ENCODE data around the gene GPR162.
A peak's percentile ranks its signal among the peaks of the same experiment; 100 is the strongest.

Gene GPR162

DNA sequence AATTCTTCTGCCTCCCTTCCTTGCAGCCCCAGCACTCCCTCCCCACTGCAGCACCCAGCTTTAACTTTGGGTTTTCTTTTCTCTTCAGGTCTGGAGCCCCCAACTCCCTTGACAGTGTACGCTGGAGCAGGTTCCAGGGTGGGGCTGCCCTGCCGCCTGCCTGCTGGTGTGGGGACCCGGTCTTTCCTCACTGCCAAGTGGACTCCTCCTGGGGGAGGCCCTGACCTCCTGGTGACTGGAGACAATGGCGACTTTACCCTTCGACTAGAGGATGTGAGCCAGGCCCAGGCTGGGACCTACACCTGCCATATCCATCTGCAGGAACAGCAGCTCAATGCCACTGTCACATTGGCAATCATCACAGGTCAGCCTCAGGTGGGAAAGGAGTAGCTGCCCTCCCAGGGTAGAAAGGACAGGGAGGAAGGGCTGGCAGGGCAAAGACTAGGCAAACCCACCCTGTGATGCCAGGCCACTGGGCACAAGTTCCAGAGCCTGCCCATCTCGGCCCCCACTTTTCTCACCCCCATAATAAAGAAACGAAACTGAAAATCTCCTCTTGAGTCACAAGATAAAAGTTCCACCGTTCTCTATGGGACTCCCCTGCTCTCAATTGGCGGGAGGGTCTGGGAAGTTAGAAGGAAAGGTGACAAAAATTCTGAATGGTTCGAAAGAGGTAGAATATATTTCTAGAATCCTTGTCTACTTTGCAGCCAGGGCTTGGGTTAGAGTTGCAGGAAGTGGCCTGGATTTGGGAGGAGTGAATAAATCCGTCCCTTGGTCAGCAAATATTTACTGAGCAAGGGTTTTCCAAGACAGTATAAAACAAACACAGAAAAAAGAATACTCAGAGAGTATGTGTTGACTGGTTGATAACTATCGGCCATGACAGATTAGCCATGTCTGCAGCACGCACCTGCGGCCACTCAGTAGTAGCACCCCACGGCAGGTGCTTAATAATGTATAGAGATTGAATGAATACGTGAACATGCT, 46.1 kb upstream of the GPR162 start:
- TF ChIP-seq, protein P1, sequence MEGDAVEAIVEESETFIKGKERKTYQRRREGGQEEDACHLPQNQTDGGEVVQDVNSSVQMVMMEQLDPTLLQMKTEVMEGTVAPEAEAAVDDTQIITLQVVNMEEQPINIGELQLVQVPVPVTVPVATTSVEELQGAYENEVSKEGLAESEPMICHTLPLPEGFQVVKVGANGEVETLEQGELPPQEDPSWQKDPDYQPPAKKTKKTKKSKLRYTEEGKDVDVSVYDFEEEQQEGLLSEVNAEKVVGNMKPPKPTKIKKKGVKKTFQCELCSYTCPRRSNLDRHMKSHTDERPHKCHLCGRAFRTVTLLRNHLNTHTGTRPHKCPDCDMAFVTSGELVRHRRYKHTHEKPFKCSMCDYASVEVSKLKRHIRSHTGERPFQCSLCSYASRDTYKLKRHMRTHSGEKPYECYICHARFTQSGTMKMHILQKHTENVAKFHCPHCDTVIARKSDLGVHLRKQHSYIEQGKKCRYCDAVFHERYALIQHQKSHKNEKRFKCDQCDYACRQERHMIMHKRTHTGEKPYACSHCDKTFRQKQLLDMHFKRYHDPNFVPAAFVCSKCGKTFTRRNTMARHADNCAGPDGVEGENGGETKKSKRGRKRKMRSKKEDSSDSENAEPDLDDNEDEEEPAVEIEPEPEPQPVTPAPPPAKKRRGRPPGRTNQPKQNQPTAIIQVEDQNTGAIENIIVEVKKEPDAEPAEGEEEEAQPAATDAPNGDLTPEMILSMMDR (IDR thresholded peaks at IDR 0.05) = no peak
- no peak for TF ChIP-seq ZFX (IDR thresholded peaks at IDR 0.05; ENCODE audit: borderline replicate concordance)
- peak overlapping the region; percentile 92 for H3K27ac ChIP-seq

DNA sequence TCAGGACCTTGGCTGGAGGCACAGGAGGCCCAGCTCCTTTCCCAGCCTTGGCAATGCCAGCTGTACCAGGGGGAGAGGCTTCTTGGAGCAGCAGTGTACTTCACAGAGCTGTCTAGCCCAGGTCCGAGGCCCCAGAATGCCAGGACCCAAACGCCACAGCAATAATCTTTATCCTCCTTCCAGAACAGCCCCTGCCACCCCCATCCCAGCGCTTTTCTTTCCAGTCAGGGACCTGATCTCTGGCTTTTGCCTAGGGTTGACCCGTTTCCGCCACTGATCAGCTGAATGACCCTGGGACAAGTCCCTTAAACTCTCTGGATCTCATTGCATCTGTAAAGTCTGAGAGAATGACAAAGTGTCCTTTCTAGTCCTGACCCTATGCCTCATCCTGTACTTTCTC, 44.2 kb upstream of the GPR162 start:
- TF ChIP-seq, protein P1 (IDR thresholded peaks at IDR 0.05) = no peak
- no peak for TF ChIP-seq ZFX (IDR thresholded peaks at IDR 0.05; ENCODE audit: borderline replicate concordance)
- H3K27ac ChIP-seq = peak overlapping the region; percentile 92

DNA sequence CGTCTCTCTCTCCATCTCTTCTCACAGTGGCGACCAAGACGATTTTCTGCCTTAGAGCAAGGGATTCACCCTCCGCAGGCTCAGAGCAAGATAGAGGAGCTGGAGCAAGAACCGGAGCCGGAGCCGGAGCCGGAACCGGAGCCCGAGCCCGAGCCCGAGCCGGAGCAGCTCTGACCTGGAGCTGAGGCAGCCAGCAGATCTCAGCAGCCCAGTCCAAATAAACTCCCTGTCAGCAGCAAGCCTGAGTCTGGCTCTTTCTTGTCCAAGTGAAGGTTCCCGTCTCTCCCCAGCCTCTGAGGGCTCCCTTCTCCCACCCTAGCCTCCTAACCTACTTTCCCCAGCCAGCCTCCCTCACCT, 43.4 kb upstream of the GPR162 start:
- TF ChIP-seq ZFX (IDR thresholded peaks at IDR 0.05; ENCODE audit: borderline replicate concordance) = no peak
- TF ChIP-seq, protein P1 (IDR thresholded peaks at IDR 0.05) = no peak
- H3K27ac ChIP-seq = peak overlapping the region; percentile 92

DNA sequence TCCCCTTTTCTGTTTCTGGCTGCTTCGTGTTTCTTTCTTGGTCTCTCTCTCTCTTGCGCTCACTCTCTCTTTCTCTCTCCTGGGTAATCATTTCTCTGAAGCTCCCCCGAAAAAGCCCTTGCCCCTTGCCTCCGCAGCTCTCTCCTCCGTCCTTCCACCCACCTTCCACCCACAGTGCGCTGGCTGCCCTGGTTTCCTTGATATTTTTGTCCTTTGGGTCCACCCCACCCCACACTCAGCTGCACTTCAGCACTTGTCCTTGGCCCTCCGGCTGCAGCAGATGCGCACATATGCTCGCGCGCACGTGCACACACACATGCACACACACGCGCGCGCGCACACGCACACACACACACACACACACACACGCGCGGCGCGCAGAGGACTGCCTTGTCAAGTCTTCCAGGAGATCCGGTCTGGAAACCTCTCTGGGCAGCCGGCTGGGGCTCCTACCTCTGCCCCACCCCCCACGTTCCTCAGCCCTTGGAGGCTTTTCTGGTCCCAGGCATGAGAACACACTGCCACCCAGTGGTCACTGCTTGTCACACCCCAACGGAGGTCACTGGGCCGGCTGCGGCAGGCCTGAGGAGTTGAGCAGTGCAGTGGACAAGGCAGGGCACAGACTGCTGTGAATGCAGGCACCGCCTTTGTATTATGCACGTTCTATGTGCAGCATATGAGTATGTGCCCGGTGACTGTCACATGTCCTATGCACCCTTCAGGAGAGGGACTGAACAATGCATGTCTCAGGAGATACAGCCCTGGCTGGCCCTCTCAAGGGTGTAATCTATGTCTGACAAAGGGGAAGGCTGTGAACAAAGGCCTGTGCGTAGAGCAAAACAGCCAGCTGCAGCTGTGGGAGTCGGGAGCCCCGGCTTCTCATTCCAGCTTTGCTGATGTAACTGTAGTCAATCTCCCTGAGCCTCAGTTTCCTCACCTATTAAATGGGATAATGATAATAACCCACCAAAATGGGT, 42.8 kb upstream of the GPR162 start:
- TF ChIP-seq, protein P1 (IDR thresholded peaks at IDR 0.05) = peak; percentile 99
- TF ChIP-seq ZFX (IDR thresholded peaks at IDR 0.05; ENCODE audit: borderline replicate concordance) = no peak
- peak overlapping the region; percentile 92 for H3K27ac ChIP-seq

DNA sequence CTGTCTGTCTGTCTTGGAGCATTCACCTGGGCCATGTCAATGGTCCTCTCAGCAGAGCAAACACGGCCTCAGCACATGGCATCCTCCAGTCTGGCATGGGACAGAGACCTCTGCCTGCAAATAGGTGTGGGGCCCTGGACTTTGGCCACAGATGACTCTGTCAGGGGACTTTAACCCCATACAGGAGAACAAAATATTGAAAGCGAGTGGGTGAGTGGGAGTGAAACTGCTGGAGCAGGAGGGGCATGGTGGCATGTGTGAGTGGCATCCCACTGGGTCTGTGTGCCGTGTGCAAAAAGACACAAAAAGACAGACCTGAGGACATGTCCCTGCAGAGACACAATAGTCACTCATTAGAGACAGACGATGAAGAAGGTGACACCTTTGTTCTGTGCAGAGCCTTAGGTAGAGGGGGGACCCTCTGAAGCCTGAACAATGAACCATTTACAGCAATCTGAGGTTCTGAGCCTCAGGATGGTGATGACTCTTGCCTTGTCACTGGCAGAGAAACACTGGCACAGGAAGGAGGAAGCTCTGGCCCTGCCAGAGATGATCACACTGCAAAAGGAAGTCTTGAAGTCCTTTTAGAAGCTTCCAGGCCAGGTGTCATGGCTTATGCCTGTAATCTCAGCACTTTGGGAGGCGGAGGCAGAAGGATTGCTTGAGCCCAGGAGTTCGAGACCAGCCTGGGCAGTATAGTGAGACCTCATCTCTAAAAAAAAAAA, 41.8 kb upstream of the GPR162 start:
- H3K27ac ChIP-seq = peak overlapping the region; percentile 92
- TF ChIP-seq, protein P1 (IDR thresholded peaks at IDR 0.05) = no peak
- TF ChIP-seq ZFX (IDR thresholded peaks at IDR 0.05; ENCODE audit: borderline replicate concordance) = no peak

DNA sequence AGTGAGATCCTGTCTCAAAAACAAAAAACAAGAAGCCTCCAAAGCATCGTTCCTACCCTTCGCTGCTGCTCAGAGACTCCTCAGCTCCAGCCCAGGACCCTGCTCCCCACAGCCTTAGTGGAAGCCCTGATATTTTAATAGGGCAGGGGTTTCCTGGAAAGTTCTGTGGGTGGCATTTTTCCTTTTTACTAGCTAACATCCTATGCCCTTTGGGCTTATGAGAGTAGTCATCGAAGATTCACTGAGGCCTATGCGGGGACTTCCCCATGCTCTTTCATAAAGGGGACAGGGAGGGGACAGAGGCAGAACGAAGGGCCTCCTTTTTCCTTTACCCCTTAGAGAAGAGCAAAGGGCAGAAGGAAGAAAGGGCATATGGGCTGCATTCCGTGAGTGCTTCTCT, 41.0 kb upstream of the GPR162 start:
- TF ChIP-seq, protein P1 (IDR thresholded peaks at IDR 0.05) = no peak
- no peak for TF ChIP-seq ZFX (IDR thresholded peaks at IDR 0.05; ENCODE audit: borderline replicate concordance)
- no peak overlapping the region for H3K27ac ChIP-seq

Measured in 22Rv1 (cell line).